ENCODE results near the gene TMED4.

- TF ChIP-seq RAD51 (IDR thresholded peaks at IDR 0.05; ENCODE audit: borderline replicate concordance) = no peak
- no peak for TF ChIP-seq NFE2L1 (CRISPR knock-in tag; IDR thresholded peaks at IDR 0.05; ENCODE audit: borderline replicate concordance)
- no peak for TF ChIP-seq ZNF639 (CRISPR knock-in tag; conservative IDR thresholded peaks at IDR 0.05)
- no peak for TF ChIP-seq MEIS1 (CRISPR knock-in tag; IDR thresholded peaks at IDR 0.05; ENCODE audit: borderline replicate concordance)
- TF ChIP-seq E2F2 (CRISPR knock-in tag; IDR thresholded peaks at IDR 0.05; ENCODE audit: borderline replicate concordance) = no peak
- no peak for TF ChIP-seq KDM4B (CRISPR knock-in tag; IDR thresholded peaks at IDR 0.05)
- TF ChIP-seq ZNF274 (CRISPR knock-in tag; IDR thresholded peaks at IDR 0.05) = no peak
- TF ChIP-seq DBP (CRISPR knock-in tag; IDR thresholded peaks at IDR 0.05; ENCODE audit: not compliant biosample characterization) = no peak
These were observed 21.2 kb upstream of the TMED4 start for GRCh38 chr7:44603193-44603592.
